Mesendoderm (in vitro differentiated cells): ENCODE data around the gene SCN4A.

Experiments
- DNase-seq: peaks from one replicate; pipeline ENCODE4 v3.0.0; 2013
- H2AK5ac ChIP-seq: 2 replicates; pipeline ENCODE4 v1.6.1; 2013; ENCODE audit warnings: low read length, inconsistent platforms
- H2BK120ac ChIP-seq: 2 replicates; pipeline ENCODE4 v1.6.1; 2013; ENCODE audit warnings: low read depth, mild to moderate bottlenecking, low read length, moderate library complexity, mixed read lengths
- H2BK15ac ChIP-seq: replicated peaks from 2 replicates; pipeline ENCODE4 v1.6.1; 2013; ENCODE audit warnings: low read depth, mild to moderate bottlenecking, moderate library complexity
- H2BK5ac ChIP-seq: 2 replicates; pipeline ENCODE4 v1.6.1; 2013; ENCODE audit warnings: low read length, inconsistent platforms
- H3K18ac ChIP-seq: 2 replicates; pipeline ENCODE4 v1.6.1; 2013; ENCODE audit warnings: mild to moderate bottlenecking, low read length, mixed read lengths
- H3K23ac ChIP-seq: one replicate; pipeline ENCODE4 v1.6.1; 2013; ENCODE audit warnings: low read length
- H3K27ac ChIP-seq: 2 replicates; pipeline ENCODE4 v1.5.1; 2013; ENCODE audit warnings: low read depth, mild to moderate bottlenecking, inconsistent platforms, low read length, moderate library complexity
- H3K27me3 ChIP-seq: 2 replicates; pipeline ENCODE4 v1.6.1; 2013; ENCODE audit warnings: low read length, control low read depth, mild to moderate bottlenecking, inconsistent platforms; ENCODE audit not compliant: insufficient read depth, poor library complexity
- H3K36me3 ChIP-seq: 2 replicates; pipeline ENCODE4 v1.6.1; 2013; ENCODE audit warnings: low read length, inconsistent platforms; ENCODE audit not compliant: control insufficient read depth, insufficient read depth
- H3K4ac ChIP-seq: one replicate; pipeline ENCODE4 v1.6.1; 2013; ENCODE audit warnings: low read depth, mild to moderate bottlenecking, low read length, moderate library complexity
- H3K4me1 ChIP-seq: 2 replicates; pipeline ENCODE4 v1.6.1; 2013; ENCODE audit warnings: low read depth, low read length, inconsistent platforms; ENCODE audit not compliant: control insufficient read depth
- H3K4me2 ChIP-seq: 2 replicates; pipeline ENCODE4 v1.6.1; 2013; ENCODE audit warnings: low read length
- H3K4me3 ChIP-seq: 2 replicates; pipeline ENCODE4 v1.5.1; 2013; ENCODE audit warnings: mild to moderate bottlenecking, low read length
- H3K56ac ChIP-seq: one replicate; pipeline ENCODE4 v1.6.1; 2013; ENCODE audit warnings: low read length
- H3K79me1 ChIP-seq: 2 replicates; pipeline ENCODE4 v1.6.1; 2013; ENCODE audit warnings: low read length, inconsistent platforms
- H3K79me2 ChIP-seq: 2 replicates; pipeline ENCODE4 v1.6.1; 2013; ENCODE audit warnings: mild to moderate bottlenecking, low read length; ENCODE audit not compliant: control insufficient read depth, insufficient read depth
- H3K9ac ChIP-seq: 2 replicates; pipeline ENCODE4 v1.6.1; 2013; ENCODE audit warnings: low read length, inconsistent platforms
- H4K5ac ChIP-seq: one replicate; pipeline ENCODE4 v1.6.1; 2013; ENCODE audit warnings: low read length
- H4K8ac ChIP-seq: one replicate; pipeline ENCODE4 v1.6.1; 2013; ENCODE audit warnings: low read depth, mild to moderate bottlenecking, control low read depth, low read length, moderate library complexity
- WGBS: extraction: QIAGEN DNeasy Blood & Tissue Kit; methylation state at CpG from one replicate; pipeline ENCODE4 v1.1.7; 2013; ENCODE audit warnings: low lambda C conversion rate, missing lambda C conversion rate; ENCODE audit not compliant: insufficient coverage; ENCODE audit errors: extremely low coverage; 5-methylcytosine and 5-hydroxymethylcytosine counted together

The SCN4A gene

GRCh38 chr17:64004218-64004770, 31.6 kb upstream of the SCN4A start:
- Histone ChIP-seq H3K4me3 (no peak overlapping the region), H3K23ac (no peak overlapping the region), H3K4me2 (no peak overlapping the region), H2BK15ac (no peak overlapping the region), H3K27ac (no peak overlapping the region), H4K5ac (no peak overlapping the region), H3K4me1 (no peaks in the 10 kb centered on the region), H2BK120ac (no peak overlapping the region), H3K18ac (no peak overlapping the region), H3K36me3 (no peaks in the 10 kb centered on the region), H2BK5ac (no peak overlapping the region), H2AK5ac (no peak overlapping the region), H4K8ac (no peak overlapping the region), H3K4ac (no peak overlapping the region), H3K79me2 (no peaks in the 10 kb centered on the region), H3K79me1 (no peaks in the 10 kb centered on the region), H3K27me3 (no peaks in the 10 kb centered on the region), H3K56ac (no peak overlapping the region), H3K9ac (no peak overlapping the region)
- no peak for DNase-seq
- WGBS: no CpG with 5 or more reads among the region's 7 CpGs

DNA sequence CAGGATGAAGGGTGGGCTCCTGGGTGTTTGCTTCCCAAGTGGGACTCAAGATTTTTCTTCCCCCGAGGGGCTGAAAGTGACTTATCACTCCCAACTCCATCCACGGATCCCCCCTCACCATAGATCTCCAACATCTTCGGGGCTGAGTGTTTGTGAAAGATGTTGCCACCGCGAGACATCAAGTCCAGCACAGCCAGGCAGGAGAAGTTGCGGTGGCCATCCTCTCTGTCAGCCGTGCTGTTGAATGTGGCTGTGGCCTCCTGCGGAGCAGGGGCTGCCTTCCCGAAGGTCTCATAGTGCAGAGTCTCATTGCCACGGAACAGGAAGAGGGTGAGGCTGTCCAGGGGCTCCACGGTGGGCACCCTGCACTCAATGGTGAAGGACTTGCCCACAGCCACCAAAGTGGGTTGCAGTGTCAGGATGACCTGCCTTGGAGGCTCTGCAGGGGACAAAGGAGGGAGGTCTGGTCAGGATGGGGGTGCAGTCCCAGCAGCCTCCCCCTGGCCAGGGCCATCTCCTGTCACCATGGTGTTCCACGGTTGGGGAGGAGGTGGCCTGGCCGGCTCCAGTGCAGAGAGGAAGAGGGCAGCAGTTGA, 30.9 kb upstream of the SCN4A start:
- WGBS: no CpG with 5 or more reads among the region's 13 CpGs
- no peak for DNase-seq
- H3K79me2 ChIP-seq: no peaks in the 10 kb centered on the region

DNA sequence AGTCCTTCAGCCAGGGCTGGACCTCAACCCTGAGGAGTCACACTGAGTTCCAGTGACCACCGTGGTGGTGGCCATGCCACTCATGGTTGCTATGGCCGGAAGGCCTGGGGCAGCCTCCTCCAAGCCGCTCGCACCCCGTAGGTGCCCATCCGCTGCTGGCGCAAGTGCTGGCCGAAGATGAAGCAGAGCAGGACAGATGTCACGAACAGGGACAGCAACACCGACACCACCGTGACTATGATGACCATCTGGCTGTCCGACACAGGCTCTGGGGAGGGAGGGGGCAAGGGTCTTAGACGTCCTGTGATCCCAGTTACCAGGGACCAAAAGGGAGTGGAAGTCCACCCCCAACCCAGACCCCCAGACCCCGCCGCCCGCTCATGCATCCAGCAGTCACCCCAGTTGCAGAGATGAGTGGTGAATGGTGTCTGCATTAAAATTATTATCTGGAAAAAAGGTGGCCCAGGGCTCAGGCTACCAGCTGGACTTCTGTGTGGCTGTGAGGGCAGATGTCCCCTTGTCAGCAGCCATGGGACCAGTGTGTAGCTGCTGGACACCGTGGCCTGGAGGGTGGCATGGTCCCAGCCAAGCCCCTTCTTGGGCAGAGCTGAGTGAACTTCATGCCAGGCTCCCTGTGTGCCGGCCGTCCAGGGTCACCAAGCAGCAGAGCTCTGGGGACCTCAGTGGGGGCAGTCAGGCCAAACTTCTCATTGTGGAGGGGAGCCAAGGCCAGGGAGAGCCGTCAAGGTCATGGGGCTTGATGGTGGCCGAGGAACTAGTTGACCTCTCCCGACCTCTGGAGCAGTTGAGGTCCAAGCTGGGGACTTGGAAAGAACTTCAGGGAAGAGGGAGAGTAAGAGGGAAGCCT, 30.2 kb upstream of the SCN4A start:
- Histone ChIP-seq H3K27me3 (no peaks in the 10 kb centered on the region), H3K18ac (no peak overlapping the region), H3K79me2 (no peaks in the 10 kb centered on the region), H3K23ac (no peak overlapping the region), H3K4me1 (no peaks in the 10 kb centered on the region), H2AK5ac (no peak overlapping the region), H3K9ac (no peak overlapping the region), H3K79me1 (no peaks in the 10 kb centered on the region), H2BK15ac (no peak overlapping the region), H3K4me2 (no peak overlapping the region), H2BK120ac (no peak overlapping the region), H4K8ac (no peak overlapping the region), H3K56ac (no peak overlapping the region), H4K5ac (no peak overlapping the region), H3K36me3 (no peaks in the 10 kb centered on the region), H3K4me3 (no peak overlapping the region), H3K27ac (no peak overlapping the region), H2BK5ac (no peak overlapping the region), H3K4ac (no peak overlapping the region)
- whole genome bisulfite sequencing: no CpG with 5 or more reads among the region's 22 CpGs
- DNase-seq: no peak

More for the DNA sequence above, 30.9 kb upstream of the SCN4A start:
- H4K8ac ChIP-seq: no peak overlapping the region
- no peaks in the 10 kb centered on the region for H3K4me1 ChIP-seq
- H3K56ac ChIP-seq: no peak overlapping the region
- no peak overlapping the region for H4K5ac ChIP-seq
- H2BK15ac ChIP-seq: no peak overlapping the region
- H3K36me3 ChIP-seq: no peaks in the 10 kb centered on the region
- H3K4ac ChIP-seq: no peak overlapping the region
- no peak overlapping the region for H3K27ac ChIP-seq
- no peak overlapping the region for H2BK120ac ChIP-seq
- no peak overlapping the region for H3K23ac ChIP-seq
- no peaks in the 10 kb centered on the region for H3K27me3 ChIP-seq
- H2BK5ac ChIP-seq: no peak overlapping the region
- no peak overlapping the region for H3K4me2 ChIP-seq
- no peaks in the 10 kb centered on the region for H3K79me1 ChIP-seq
- no peak overlapping the region for H3K9ac ChIP-seq
- no peak overlapping the region for H3K4me3 ChIP-seq
- no peak overlapping the region for H2AK5ac ChIP-seq
- no peak overlapping the region for H3K18ac ChIP-seq

DNA sequence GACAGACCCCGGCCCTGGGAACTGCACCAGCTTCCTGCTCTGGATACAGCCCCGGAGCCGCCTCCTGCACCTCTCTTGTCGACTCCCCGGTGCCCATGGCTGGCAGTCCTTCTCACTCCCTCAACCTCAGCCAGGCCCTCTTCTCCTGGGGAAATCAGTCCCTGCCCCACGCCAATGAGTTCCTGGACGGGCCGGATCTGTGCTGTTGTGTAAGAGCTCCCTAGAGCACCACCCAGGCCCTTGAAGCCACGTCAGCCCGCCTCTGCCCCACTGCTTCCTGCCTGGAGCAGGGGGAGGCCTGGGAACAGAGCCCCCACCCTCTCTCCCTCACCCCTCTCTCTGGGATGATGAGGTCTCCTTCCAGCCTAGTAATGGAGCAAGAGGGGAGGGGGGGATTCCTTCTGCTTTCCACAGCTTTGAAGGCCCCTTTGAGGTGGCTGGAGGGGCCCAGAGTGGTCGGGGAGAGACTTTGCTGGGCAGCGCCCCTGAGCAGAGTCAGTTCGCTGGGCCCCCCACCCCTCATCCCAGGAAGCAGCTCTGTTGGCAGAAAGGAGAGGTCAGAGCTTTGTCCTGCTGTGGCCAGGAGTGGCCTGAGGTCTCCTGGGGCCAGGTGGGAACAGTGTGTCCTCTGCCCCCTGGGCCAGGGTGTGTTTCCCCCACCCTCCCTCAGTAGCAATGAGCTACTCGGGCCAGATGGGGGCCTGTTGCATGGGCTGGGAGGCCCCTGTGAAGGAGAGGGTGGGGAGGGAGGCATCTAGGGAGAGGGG, 29.2 kb upstream of the SCN4A start:
- Histone ChIP-seq H4K8ac (no peak overlapping the region), H3K4me3 (no peak overlapping the region), H3K18ac (no peak overlapping the region), H3K27me3 (no peaks in the 10 kb centered on the region), H3K79me1 (no peaks in the 10 kb centered on the region), H3K27ac (no peak overlapping the region), H4K5ac (no peak overlapping the region), H3K56ac (no peak overlapping the region), H3K79me2 (no peaks in the 10 kb centered on the region), H3K4ac (no peak overlapping the region), H2BK120ac (no peak overlapping the region), H2BK15ac (no peak overlapping the region), H2BK5ac (no peak overlapping the region), H2AK5ac (no peak overlapping the region), H3K4me2 (no peak overlapping the region), H3K4me1 (no peaks in the 10 kb centered on the region), H3K23ac (no peak overlapping the region), H3K36me3 (no peaks in the 10 kb centered on the region), H3K9ac (no peak overlapping the region)
- WGBS: no CpG with 5 or more reads among the region's 14 CpGs
- no peak for DNase-seq

GRCh38 chr17:64001091-64001579, 28.4 kb upstream of the SCN4A start:
- Histone ChIP-seq H3K56ac (no peak overlapping the region), H2AK5ac (no peak overlapping the region), H3K27me3 (no peaks in the 10 kb centered on the region), H3K4me3 (no peak overlapping the region), H2BK15ac (no peak overlapping the region), H3K4me1 (no peaks in the 10 kb centered on the region), H4K8ac (no peak overlapping the region), H3K4me2 (no peak overlapping the region), H2BK5ac (no peak overlapping the region), H3K18ac (no peak overlapping the region), H3K79me1 (no peaks in the 10 kb centered on the region), H2BK120ac (no peak overlapping the region), H4K5ac (no peak overlapping the region), H3K79me2 (no peaks in the 10 kb centered on the region), H3K4ac (no peak overlapping the region), H3K27ac (no peak overlapping the region), H3K23ac (no peak overlapping the region), H3K9ac (no peak overlapping the region), H3K36me3 (no peaks in the 10 kb centered on the region)
- no CpG with 5 or more reads among the region's 7 CpGs for WGBS
- no peak for DNase-seq
